GM21825 (cell line): ENCODE measurements around the gene ADRA2A.

ENCODE experiments used
- ATAC-seq: cut with Tn5 transposase; IDR thresholded peaks from one replicate; pipeline ENCODE4 v1.9.1; 2021; ENCODE audit warnings: mild to moderate bottlenecking, moderate library complexity; ENCODE audit not compliant: unreplicated experiment

ADRA2A gene

DNA sequence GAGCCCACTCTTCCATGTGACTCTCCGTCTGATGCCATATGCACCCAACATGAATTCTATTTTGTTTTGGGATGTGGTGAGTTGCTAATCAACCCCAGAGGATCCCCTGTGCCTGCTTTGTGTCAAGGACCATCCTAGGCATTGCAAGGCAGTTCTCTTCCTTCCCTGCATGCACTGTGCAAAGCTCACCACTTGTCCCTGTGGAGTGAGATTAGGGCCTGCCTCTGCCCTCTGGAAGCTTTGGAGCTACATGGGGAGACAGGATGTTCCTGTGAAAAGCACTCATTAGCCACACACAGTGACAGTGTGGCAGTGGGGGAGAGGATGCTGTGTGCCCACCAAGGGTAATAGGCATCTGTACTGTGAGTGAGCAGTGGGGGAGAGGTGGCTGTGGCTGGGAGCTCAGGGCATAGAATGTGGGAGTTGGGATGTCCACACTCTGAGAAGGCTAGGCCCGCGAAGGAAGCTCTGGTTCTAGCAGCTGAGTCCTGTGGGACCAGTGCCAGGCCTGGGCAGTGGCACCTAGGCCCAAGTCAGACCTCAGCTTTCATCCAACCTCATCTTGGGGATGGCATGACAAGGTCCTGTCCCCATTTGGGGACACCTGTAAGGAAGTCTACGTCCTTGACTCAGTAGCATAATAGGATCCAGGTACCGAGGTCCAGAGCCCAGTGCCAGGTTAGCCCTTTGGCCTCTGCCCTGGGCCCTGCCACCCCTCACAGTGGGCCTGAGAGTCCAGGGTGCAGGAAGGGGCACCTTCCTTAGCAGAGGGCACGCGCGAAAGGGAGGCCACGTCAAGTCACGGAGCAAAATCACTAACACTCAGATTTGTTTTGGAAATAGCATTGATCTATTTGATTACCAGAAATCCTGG lies 6.6 kb downstream of the ADRA2A start:
- no peak for ATAC-seq

DNA sequence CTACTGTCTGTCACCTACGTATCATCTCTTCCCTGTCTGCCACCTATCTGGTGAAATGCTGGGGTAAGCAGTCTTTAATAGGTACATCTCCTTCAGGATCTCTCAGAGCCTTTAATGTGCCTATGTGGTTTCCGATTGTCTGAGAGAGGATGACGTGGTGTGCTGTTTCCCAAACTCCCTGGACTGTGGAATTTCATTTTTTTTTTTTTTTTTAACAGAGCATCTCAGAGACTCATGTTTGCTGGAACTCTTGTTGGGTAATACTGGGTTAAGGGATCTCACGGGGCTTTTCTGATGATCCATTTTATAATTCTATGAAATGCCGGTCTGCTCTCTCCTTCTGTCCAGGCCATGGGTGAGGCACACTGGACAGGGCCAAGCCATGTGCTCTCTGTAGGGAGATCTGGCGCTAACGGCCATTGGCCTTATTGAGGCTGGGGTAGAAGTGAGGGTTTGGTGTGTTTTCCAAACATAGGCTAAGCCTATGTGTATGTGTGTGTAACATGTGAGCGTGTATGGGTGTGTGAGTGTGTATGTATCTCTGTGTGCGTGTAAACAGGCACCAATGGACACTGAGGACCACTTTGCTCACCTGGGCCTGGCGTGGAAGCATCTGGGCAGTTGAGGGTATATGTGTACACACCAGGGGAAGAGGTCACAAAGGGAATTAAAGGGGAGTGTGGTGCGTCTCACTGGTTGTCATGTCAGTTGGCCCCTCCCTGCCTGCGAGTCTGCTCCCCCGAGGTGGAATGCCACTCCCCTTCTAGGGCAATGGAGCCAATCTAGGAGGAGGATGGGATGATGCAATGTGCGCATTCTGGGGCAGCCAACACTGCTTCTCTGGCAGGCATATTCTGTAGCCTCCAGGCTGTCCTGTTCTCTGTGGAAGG lies 7.8 kb downstream of the ADRA2A start:
- ATAC-seq = no peak

DNA sequence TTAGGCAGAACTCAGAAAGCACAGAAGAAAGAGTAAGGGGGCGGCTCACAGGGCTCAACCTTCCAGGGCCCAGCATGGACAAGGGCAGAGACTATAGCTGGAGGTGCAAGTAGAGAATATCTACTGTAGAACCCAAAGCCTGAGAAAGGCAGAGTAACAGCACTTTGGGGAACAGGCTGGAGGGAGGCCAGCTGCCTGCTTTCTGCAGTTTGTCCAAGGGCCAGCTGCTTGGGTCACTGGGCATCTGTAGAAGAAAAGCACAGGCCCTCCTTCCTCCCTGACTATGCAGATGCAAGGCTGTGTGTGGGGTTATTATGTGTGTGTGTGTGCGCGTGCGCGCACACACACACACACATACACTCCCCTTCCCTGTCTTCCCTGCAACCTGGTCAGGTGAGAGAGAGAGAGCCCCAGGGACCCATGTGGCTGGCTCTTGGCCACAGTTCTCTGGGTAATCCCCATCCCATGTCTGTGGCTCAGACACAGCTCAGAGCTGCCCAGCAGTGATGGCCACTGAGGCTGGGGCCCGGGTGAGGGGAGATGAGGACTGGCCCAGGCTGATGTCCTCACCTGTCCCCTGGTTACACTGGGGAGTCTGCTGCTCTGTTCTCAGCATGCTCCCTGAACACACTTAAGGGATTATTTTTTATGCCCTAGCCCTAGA lies 9.0 kb downstream of the ADRA2A start:
- no peak for ATAC-seq

DNA sequence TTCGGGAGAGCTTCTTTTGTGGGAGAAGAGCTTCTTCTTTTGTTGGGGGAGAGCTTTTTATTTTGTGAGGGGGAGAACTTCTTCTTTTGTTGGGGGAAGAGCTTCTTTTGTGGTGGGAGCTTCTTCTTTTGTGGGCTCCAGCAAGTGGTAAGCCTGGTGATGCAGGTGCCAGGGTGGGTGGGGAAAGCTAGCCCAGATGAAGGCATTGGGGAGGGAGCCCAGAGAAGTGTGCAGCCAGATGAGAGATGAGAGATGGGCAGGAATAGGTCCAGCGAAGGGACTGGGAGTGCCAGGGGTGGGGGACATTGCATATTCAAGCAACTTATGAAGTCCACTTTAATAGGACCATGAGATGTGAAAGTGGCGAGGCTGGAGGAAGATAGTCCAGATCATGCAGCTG lies 9.7 kb downstream of the ADRA2A start:
- ATAC-seq = no peak

DNA sequence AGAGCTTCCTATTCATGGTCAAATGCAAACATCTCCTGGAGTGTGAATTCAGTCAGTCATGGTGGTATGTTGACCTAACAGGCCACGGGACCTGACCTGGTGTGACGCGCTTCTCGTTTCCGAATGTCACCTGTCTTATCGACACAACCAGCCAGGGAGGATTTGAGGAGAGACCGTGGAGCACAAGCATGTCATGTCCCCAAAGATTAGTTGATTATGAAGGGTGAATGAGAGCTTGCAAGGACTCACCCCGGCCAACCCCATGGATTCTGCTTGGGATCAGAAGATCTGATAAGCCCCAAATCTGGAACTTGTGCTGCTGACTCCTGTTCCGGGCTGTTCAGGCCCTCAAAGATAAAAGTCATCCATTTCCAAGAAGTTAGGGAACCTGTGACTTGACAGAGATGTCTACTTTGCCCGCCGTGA lies 10.5 kb downstream of the ADRA2A start:
- ATAC-seq = no peak

DNA sequence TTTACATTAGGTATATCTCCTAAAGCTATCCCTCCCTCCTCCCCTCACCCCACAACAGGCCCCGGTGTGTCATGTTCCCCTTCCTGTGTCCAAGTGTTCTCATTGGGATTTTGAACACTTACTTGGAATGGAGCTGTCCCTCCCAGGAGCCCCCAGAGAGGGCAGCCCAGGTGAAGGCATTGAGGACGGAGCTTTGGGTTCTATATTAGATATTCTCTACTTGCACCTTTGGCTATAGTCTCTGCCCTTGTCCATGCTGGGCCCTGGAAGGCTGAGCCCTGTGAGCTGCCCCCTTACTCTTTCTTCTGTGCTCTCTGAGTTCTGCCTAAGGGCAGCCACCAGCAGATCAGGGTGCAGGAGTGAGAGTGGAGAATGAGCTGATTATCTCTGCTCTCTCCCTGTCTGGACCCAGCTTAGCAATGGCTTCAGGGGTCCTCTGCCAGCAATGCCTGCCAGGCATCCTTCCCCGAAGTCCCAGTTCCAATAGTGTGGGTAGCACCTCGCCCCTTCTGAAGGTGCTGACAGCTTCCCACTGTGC lies 11.2 kb downstream of the ADRA2A start:
- ATAC-seq = no peak

DNA sequence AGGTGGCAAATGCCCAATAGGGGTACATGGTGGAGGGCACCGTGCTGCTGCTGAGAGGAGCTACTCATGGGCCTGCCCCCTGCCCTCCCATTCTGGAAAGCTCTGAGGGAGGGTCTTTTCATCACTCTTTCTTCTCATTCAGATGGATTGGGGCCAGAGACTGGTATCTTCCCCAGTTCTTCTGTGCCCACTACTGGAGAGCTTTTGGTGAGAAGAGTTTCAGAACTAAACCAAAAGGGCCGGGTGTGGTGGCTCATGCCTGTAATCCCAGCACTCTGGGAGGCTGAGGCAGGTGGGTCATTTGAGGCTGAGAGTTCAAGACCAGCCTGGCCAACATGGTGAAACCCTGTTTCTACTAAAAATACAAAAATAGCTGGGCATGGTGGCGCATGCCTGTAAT lies 12.5 kb downstream of the ADRA2A start:
- ATAC-seq = no peak

DNA sequence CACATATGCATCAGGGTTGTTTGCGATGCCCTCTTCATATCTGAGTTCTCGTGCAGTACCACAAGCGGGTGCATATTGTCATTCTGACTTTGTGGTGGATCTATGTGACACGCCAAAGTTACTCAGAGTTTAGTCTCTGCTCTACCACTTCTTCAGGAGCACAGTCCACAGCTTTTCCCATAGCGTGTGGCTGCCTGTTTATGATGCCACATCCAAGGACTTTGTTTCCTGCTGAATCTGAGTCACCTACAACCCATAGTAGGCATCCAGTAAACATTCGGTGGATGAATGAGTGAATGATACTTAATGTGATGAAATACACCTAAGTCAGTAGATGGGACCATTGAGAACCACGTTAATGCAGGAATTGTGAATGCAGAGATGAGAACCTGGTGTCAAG lies 15.0 kb downstream of the ADRA2A start:
- no peak for ATAC-seq

DNA sequence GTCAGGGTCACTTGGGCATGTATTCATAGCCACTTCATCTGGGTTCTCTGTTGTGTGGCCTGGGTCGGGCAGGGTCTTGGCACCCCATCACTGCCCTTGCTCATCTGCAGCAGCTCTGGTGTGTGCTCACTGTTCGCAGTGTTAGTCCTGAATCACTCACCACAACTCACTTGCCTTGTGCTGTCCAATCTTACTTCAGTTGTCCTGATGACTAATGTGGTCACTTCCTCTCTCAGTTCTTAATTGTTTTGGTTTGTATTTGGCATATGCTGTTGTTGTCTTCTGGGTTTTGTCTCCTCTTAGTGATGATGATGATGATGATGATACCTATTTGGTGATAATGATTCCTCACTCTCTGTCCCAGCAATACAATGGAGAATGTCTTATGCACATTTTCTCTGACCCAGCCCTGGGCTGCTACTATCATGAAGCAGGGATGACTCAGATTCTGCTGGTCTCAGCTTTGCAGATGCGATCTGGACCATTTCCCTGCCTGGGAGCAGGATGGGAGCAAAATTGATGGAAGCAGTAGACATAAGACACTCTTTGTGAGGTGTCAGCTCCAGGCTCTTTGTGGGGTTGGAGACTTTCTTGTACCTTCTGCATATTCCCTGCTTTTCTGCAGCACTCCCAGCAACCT lies 17.0 kb downstream of the ADRA2A start:
- no peak for ATAC-seq

DNA sequence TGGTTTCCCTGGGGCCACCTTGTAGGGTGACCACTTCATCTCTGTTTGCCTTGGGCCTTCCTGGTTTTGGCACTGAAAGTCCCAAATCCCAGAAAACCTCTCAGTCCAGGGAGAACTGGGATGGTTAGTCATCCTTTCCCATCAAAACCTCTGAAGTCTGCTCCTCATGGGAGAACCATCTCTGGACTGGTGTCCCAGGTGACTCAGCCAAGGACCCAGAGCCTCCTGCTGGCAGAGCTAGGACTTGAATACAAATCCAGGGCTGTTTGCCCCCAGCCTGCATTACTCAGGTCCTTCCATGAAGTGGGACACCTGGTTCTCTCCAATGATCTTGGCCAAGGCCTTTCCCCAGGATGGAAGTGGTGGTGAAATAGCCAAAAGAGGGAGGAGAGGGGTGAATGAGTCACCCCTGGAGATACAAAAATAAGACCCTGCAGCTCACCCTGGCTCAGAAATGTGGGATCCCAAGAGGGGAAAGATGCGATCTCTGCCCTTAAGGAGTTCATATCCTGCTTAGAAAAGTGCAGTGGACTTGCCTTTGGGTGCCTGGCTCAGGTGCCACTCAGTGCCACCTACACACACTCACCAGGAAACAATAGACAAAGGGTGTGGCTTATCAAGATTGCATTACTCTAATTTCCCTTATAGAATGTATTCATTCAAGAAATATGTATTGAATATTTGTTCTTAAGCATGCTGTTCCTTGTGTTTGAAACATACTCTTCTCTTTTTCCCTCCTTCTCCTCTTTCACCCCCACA lies 22.0 kb downstream of the ADRA2A start:
- ATAC-seq = no peak

DNA sequence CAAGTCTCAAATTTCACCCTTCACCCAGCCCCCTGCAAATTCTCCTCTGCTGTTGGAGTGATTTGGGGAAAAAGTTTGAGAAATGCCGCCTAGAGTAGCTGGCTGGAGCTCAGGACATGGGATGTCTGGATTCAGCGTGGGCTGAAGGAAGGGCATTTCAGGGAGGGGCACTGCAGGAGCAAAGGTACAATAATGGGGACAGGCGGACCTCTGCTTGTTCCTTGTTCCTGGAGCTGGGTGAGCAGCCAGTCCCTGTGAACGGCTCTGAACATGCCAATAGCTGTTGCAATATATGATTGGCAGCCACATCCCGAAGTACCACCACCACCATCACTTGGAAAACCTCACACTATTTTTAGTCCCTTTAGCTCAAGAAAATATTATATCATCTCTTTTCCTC lies 23.4 kb downstream of the ADRA2A start:
- no peak for ATAC-seq

DNA sequence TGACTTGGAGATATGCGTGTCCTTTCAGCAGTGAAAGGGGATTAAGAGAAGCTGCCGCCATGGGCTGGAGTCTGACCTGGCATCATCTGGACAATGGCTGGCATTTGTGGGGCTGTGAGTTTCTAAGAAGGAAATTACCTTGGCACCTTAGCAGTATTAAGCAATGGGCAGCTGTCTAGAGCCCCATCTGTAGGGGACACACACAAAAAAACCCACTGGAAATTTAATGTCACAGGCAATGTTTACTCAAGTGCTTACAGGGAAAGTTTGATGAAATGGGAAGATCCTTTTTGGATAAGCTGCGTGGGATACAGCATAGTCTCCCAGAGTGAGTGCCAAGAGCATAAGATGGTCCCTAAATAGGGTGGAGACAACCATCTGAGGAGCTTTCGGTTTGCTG lies 25.0 kb downstream of the ADRA2A start:
- no peak for ATAC-seq

DNA sequence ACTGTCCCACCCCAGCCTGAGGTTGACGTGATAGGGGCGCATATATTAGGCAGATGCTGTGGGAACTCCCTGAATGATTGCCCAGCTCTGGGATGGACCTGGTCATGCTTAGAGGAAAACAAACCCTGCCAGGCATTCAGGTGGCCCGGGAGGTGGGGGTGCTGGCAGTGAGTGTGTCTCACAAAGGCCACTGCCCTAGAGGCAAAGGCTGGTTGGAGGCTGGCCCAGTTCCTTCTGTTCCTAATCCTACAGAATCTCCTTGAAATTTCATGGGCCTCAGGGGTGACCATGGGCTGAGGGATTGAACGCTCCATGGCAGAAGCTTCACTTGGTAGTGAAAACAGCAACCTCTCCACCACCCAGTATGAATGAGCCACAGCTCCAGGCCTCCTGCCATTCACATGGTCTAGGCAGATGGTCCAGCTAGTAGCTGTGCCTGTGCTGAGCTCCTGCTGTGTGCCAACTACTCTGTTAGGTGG lies 25.6 kb downstream of the ADRA2A start:
- no peak for ATAC-seq

DNA sequence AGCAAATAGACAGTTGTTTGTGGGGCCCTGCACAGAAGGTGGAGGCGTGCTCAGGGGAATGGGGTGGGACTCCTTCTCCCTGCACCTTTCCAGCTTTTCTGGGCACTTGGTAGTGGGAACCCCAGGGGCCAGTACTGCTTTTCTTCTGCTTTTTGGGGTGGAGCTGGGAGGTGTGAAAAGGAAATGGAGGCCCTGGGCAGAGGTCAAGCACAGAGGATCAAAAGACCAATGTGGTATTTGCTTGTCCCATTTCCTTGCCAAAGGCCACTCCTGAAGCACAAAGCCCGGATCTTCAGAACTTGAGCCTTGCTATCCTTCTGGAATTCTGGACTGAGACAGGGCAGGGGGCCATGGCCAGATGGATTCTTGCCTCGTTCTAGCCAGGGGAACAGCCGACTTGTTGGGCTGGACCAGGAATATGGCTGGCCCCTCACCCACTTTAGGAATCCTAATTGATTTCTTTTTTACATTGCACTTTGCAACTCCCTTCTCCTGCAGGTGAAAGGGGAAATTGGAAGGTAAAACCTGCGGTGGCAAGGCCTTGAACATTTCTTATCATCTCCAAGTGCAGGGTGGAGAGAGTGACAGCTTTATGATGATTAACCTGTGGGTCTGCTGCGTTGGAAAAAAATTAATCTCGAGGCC lies 26.5 kb downstream of the ADRA2A start:
- no peak for ATAC-seq

DNA sequence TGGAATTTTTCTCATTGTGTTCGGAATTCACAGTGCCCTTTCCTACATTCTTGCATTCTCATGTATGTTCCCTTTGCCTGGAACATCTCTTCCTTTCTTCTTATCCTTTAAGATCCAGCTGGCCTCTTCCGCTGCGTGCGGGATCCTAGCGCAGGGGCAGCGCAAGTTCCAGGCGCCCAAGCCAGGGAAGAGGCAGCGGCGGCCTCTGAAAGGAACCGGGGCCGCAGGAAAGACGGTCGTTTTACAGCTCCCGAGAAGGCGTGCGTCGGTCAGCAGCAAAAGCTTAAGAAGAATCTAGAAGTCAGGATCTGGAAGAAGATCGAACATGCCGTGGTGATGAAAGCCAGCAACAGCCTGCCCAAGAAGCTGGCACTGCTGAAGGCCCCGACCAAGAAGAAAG lies 28.0 kb downstream of the ADRA2A start:
- no peak for ATAC-seq

DNA sequence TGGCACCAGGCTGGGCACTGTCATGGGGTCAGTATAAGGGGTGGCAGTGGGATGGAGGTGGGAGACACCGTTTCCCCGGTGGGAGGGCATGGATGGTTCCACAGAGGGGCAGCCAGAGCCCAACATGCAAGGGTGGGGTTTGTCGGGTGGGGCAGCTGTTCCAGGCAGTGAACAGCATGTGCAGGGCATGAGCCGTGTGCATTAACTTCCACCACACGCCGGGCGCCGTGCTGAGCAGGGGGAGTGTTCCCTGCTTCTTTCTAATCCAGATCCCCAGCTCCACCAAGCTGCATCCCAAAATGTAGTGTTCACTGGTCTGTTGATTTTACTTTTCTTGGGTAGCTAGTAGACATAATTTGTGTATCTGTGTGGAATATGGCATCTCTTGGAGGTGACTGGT lies 29.3 kb downstream of the ADRA2A start:
- ATAC-seq = no peak

DNA sequence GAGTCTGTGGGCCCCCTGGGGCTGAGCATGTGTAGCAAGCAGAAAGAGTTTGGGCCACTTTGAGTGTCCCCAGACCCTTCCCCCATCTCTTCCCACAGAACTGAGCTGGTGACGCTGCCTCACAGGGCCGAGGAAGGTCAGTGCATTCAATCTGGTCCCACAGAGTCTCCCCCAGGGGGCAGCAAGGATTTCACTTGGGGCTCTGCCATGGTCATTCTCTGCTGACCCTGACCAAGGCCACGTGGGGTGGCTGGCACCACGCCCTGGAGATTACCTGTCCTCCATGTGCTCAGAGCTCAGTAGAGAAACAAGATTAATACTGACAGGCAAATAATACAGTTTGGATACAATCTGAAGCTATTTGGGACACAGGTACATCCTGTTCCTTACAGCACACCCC lies 30.2 kb downstream of the ADRA2A start:
- ATAC-seq = no peak

DNA sequence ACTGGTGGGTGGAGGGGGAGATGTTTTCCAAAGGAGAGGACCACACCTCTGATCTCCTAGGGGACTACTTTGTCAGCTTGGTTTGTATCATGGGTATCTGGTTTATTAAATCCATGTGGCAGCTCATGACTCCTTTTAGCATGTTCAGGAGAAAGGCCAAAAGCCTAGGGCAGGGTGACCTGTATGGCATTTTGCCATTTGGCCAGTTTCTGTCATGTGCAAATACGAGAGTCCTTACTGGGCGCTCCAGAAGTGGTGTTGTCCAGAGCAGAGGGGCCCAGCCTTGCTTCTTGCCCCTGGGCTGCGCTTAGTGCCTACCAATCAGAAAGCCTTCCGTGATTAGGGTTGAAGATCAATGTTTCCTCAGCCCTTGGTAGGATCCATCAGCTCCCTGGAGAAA lies 31.0 kb downstream of the ADRA2A start:
- no peak for ATAC-seq

DNA sequence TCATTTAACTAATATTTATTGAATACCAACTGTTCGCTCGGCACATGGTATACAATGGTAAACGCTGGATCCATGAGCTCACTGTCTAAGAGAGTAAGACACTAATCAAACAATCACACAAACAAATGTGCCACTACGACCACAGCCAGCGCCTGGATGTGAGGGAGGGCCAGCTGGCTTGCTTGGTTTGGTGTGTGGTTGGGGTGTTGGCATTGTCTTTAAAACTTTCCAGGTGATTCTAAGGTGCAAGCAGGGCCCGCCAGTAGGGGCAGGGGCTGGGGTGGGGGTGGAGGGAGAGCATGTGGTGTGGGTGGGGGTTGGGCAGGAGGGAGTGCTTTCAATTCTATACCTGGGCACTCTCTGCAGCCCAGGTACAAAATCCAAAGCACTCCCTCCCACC lies 31.6 kb downstream of the ADRA2A start:
- no peak for ATAC-seq
